ENCODE measurements around the gene CIC. TPM values are rescaled to one million over a fixed set of nuclear protein-coding genes. Genes with fewer than 3 reads are reported as not detected.

CIC gene
- polyA plus RNA-seq, 2 of the 4 experiments (the other 2 are of a cell fraction) = 7.2 to 56.4 TPM

GRCh38 chr19:42292963-42293362 lies 23.9 kb downstream of the CIC start:
- FAIRE-seq (no peak), ATAC-seq (no peak), DNase-seq (ENCODE audit: low read depth in 1 of 2, low spot score in 1 of 2) (no peak)
- Histone ChIP-seq H3K4me1 (peaks cover 8% of the 10 kb centered on the region), H3K27ac (no peak overlapping the region), H3K9me3 (no peaks in the 10 kb centered on the region), H3K4me2 (no peak overlapping the region), H3K4me3 (no peak overlapping the region)
- TF ChIP-seq ESRRA (IDR thresholded peaks at IDR 0.05; ENCODE audit: borderline replicate concordance, low read length) = no peak
- peak in 1 of 2 experiments; percentile 23; a peak in 1 of 5 replicates for TF ChIP-seq JUN (IDR thresholded peaks at IDR 0.05)
- no peak for TF ChIP-seq BCL3 (IDR thresholded peaks at IDR 0.05)
- TF ChIP-seq HOXB5 (CRISPR knock-in tag; IDR thresholded peaks at IDR 0.05) = no peak
- no peak for TF ChIP-seq E2F6 (IDR thresholded peaks at IDR 0.05; ENCODE audit: borderline replicate concordance, low read depth)
- TF ChIP-seq SREBF2 (IDR thresholded peaks at IDR 0.05) = no peak
- WGBS (ENCODE audit: missing lambda C conversion rate) = 97% methylated on average over 14 of the region's 14 CpGs
- POLR2A ChIA-PET = interaction anchor here (1.5 kb wide), 1 partner anchor 9 kb away, joined by 4 read pairs; the partner anchor contains the start of genes PAFAH1B3 and PRR19
- CTCF ChIA-PET = interaction anchor here (0.7 to 23.7 kb wide), 13 partner anchors 7 to 191 kb away, joined by 3 to 616 read pairs (median 6); partner anchors contain the start of genes GSK3A, PAFAH1B3, POU2F2 and PRR19

- no peak for TF ChIP-seq NPAS2 (CRISPR knock-in tag; IDR thresholded peaks at IDR 0.05; ENCODE audit: borderline replicate concordance)
- TF ChIP-seq PBX3 (IDR thresholded peaks at IDR 0.05) = 0 out of 2 replicates have a peak, but pooled peaks have one; percentile 13
- POLR2A ChIA-PET = interaction anchor here (1.5 kb wide), 1 partner anchor 9 kb away, joined by 4 read pairs; the partner anchor contains the start of genes PAFAH1B3 and PRR19
- DNase-seq (ENCODE audit: low read depth in 1 of 2, low spot score in 1 of 2) = no peak
- no peak for FAIRE-seq
- 84% methylated on average over 17 of the region's 17 CpGs for WGBS (ENCODE audit: missing lambda C conversion rate)
- Histone ChIP-seq H3K4me2 (no peak overlapping the region), H3K27ac (no peak overlapping the region), H3K9me3 (no peaks in the 10 kb centered on the region), H3K4me1 (peaks cover 8% of the 10 kb centered on the region), H3K4me3 (no peak overlapping the region)
- CTCF ChIA-PET = interaction anchor here (0.6 to 23.7 kb wide), 16 partner anchors 3 to 190 kb away, joined by 3 to 616 read pairs (median 5); partner anchors contain the start of genes GSK3A, PAFAH1B3, POU2F2 and PRR19
- peak; percentile 15 to 49; a peak in 3 of 6 replicates for ATAC-seq
Measured at GRCh38 chr19:42293540-42293939, 24.5 kb downstream of the CIC start.

- 91% methylated on average over 15 of the region's 15 CpGs for WGBS (ENCODE audit: missing lambda C conversion rate)
- Histone ChIP-seq H3K4me2 (no peak overlapping the region), H3K27ac (no peak overlapping the region), H3K4me3 (no peak overlapping the region), H3K9me3 (no peaks in the 10 kb centered on the region), H3K4me1 (peaks cover 8% of the 10 kb centered on the region)
- ChIA-PET POLR2A (interaction anchor here (1.5 kb wide), 1 partner anchor 8 kb away, joined by 4 read pairs; the partner anchor contains the start of genes PAFAH1B3 and PRR19), CTCF (interaction anchor here (0.6 to 23.7 kb wide), 17 partner anchors 4 to 185 kb away, joined by 3 to 616 read pairs (median 6); partner anchors contain the start of genes GSK3A, PAFAH1B3, POU2F2 and PRR19)
- no peak for ATAC-seq
- TF ChIP-seq FOSB (CRISPR knock-in tag; IDR thresholded peaks at IDR 0.05) (no peak), RNF2 (IDR thresholded peaks at IDR 0.05; ENCODE audit: borderline replicate concordance, low read depth) (no peak), REST (IDR thresholded peaks at IDR 0.05) (no peak), BHLHE40 (IDR thresholded peaks at IDR 0.05; ENCODE audit: low read depth, low read length) (no peak), FOSL2 (IDR thresholded peaks at IDR 0.05) (no peak), FOSL2 (CRISPR knock-in tag; IDR thresholded peaks at IDR 0.05) (no peak)
- no peak for FAIRE-seq
- no peak for DNase-seq (ENCODE audit: low read depth in 1 of 2, low spot score in 1 of 2)
Measured at GRCh38 chr19:42293948-42294347, 24.9 kb downstream of the CIC start.

All from A549 (cell line).